ENCODE data around the gene THOC2. TPM values are rescaled to one million over a fixed set of nuclear protein-coding genes. Genes with fewer than 3 reads are reported as not detected.

Gene THOC2
- total and polyA plus RNA-seq, 2 donors, result 77.4 to 82.1 TPM

GRCh38 chrX:123617007-123617406, 115.8 kb downstream of the THOC2 start:
- DNase-seq (ENCODE audit: low read depth in 6 of 9, low spot score in 9 of 9), result no peak
- Histone ChIP-seq H3K4me1 (ENCODE audit: control insufficient read depth in 2 of 2, insufficient read depth in 2 of 2, low read length in 2 of 2) (no peaks in the 10 kb centered on the region), H3K27me3 (ENCODE audit: control insufficient read depth in 2 of 2, insufficient read depth in 1 of 2, low read length in 1 of 2) (no peaks in the 10 kb centered on the region), H3K4me3 (ENCODE audit: low read length in 2 of 2) (no peak overlapping the region), H3K36me3 (ENCODE audit: control insufficient read depth in 2 of 2, insufficient read depth in 2 of 2, low read length in 1 of 2) (peaks cover 6 to 11% of the 10 kb centered on the region in 2 donors), H3K27ac (ENCODE audit: low read depth in 1 of 2, low read length in 1 of 2) (no peak overlapping the region), H3K9me3 (ENCODE audit: control insufficient read depth in 2 of 2, insufficient read depth in 1 of 2, low read length in 1 of 2) (no peaks in the 10 kb centered on the region)
- WGBS, result 100% methylated on average over 1 of the region's 1 CpG

DNA sequence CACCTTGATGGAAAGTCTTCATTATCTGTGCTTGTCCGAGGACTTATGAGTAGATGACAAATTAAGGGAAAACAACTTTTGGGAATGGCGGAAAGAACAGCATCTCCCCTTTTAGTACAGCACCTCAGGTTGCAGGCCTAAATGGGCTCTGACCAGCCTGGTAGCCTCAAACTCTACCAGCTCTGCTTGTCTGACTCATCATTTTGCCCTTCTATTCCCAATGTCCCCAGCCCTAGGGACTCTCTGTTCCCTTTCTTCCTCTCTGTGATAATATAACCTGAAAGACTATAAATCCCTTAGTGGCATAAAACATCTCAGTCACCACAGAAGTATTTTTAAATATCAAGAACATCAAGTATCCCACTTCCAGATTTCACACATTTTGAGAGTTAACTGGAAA, 121.9 kb downstream of the THOC2 start:
- Histone ChIP-seq H3K36me3 (ENCODE audit: control insufficient read depth in 2 of 2, insufficient read depth in 2 of 2, low read length in 1 of 2) (peaks cover 4% of the 10 kb centered on the region in 2 donors), H3K27ac (ENCODE audit: low read depth in 1 of 2, low read length in 1 of 2) (no peak overlapping the region), H3K9me3 (ENCODE audit: control insufficient read depth in 2 of 2, insufficient read depth in 1 of 2, low read length in 1 of 2) (no peaks in the 10 kb centered on the region), H3K4me3 (ENCODE audit: low read length in 2 of 2) (no peak overlapping the region), H3K27me3 (ENCODE audit: control insufficient read depth in 2 of 2, insufficient read depth in 1 of 2, low read length in 1 of 2) (no peaks in the 10 kb centered on the region), H3K4me1 (ENCODE audit: control insufficient read depth in 2 of 2, insufficient read depth in 2 of 2, low read length in 2 of 2) (no peaks in the 10 kb centered on the region)
- no peak for DNase-seq (ENCODE audit: low read depth in 6 of 9, low spot score in 9 of 9)
- 93% methylated on average over 2 of the region's 2 CpGs for WGBS

DNA sequence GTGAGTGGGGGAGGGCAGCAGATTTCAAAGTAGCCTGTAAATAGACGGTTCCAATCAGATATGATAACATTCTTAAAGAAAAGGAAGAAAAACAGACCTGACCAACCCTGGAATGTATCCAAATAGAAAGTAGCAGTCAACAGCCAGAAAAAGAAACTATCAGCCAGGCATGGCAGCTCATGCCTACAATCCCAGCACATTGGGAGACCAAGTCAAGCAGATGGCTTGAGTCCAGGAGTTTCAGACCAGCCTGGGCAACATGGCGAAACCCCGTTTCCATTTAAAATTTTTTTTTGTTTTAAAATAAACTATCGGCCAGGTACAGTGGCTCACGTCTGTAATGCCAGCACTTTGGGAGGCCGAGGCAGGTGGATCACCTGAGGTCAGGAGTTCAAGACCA, 125.0 kb downstream of the THOC2 start:
- Histone ChIP-seq H3K4me1 (ENCODE audit: control insufficient read depth in 2 of 2, insufficient read depth in 2 of 2, low read length in 2 of 2) (no peaks in the 10 kb centered on the region), H3K36me3 (ENCODE audit: control insufficient read depth in 2 of 2, insufficient read depth in 2 of 2, low read length in 1 of 2) (peaks cover 4 to 15% of the 10 kb centered on the region in 2 donors), H3K4me3 (ENCODE audit: low read length in 2 of 2) (no peak overlapping the region), H3K27me3 (ENCODE audit: control insufficient read depth in 2 of 2, insufficient read depth in 1 of 2, low read length in 1 of 2) (no peaks in the 10 kb centered on the region), H3K9me3 (ENCODE audit: control insufficient read depth in 2 of 2, insufficient read depth in 1 of 2, low read length in 1 of 2) (no peaks in the 10 kb centered on the region), H3K27ac (ENCODE audit: low read depth in 1 of 2, low read length in 1 of 2) (no peak overlapping the region)
- DNase-seq (ENCODE audit: low read depth in 6 of 9, low spot score in 9 of 9), result no peak
- 96% methylated on average over 6 of the region's 6 CpGs for WGBS

DNA sequence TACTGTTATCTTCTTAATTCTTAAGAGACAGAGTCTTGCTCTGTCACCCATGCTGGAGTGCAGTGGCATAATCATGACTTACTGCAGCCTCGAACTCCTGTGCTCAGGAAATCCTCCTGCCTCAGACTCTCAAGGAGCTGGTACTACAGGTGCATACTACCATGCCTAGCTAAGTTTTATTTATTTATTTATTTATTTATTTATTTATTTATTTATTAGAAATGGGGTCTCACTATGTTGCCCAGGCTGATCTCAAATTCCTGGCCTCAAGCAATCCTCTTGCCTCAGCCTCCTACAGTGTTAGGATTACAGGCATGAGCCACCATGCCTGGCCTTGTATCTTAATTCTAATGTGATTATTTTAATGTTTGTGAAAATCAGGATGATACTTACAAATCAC, 125.6 kb downstream of the THOC2 start:
- Histone ChIP-seq H3K4me1 (ENCODE audit: control insufficient read depth in 2 of 2, insufficient read depth in 2 of 2, low read length in 2 of 2) (no peaks in the 10 kb centered on the region), H3K27ac (ENCODE audit: low read depth in 1 of 2, low read length in 1 of 2) (no peak overlapping the region), H3K9me3 (ENCODE audit: control insufficient read depth in 2 of 2, insufficient read depth in 1 of 2, low read length in 1 of 2) (no peaks in the 10 kb centered on the region), H3K36me3 (ENCODE audit: control insufficient read depth in 2 of 2, insufficient read depth in 2 of 2, low read length in 1 of 2) (peaks cover 4 to 17% of the 10 kb centered on the region in 2 donors), H3K27me3 (ENCODE audit: control insufficient read depth in 2 of 2, insufficient read depth in 1 of 2, low read length in 1 of 2) (no peaks in the 10 kb centered on the region), H3K4me3 (ENCODE audit: low read length in 2 of 2) (no peak overlapping the region)
- DNase-seq (ENCODE audit: low read depth in 6 of 9, low spot score in 9 of 9), result no peak
- WGBS, result 100% methylated on average over 1 of the region's 1 CpG

GRCh38 chrX:123603491-123603890, 129.4 kb downstream of the THOC2 start:
- no peaks in the 10 kb centered on the region for H3K4me1 ChIP-seq (ENCODE audit: control insufficient read depth in 2 of 2, insufficient read depth in 2 of 2, low read length in 2 of 2)
- no peaks in the 10 kb centered on the region for H3K27me3 ChIP-seq (ENCODE audit: control insufficient read depth in 2 of 2, insufficient read depth in 1 of 2, low read length in 1 of 2)
- 97% methylated on average over 5 of the region's 5 CpGs for whole genome bisulfite sequencing
- H3K4me3 ChIP-seq (ENCODE audit: low read length in 2 of 2), result no peak overlapping the region
- no peaks in the 10 kb centered on the region for H3K9me3 ChIP-seq (ENCODE audit: control insufficient read depth in 2 of 2, insufficient read depth in 1 of 2, low read length in 1 of 2)
- H3K36me3 ChIP-seq (ENCODE audit: control insufficient read depth in 2 of 2, insufficient read depth in 2 of 2, low read length in 1 of 2), result peaks cover 0 to 16% of the 10 kb centered on the region in 2 donors
- H3K27ac ChIP-seq (ENCODE audit: low read depth in 1 of 2, low read length in 1 of 2), result no peak overlapping the region
- no peak for DNase-seq (ENCODE audit: low read depth in 6 of 9, low spot score in 9 of 9)

DNA sequence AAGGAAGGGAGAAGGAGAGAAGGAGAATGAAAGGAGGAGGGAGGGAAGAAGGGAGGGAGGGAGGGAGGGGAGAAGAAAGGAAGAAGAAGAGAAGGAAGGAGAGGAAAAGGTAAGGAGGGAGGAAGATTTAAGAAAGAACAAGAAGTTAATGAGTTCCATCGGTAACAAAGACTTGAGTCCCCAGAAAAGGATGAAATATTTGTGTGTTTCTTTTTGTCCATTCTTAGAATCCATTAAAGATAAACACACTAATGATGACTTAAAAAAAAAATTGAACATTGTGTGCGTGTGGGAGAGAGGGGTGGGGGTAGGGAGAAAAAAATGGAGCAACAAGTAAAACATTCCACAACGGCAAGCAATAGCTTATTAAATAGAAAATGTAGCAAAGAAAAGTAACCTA, 131.4 kb downstream of the THOC2 start:
- Histone ChIP-seq H3K36me3 (ENCODE audit: control insufficient read depth in 2 of 2, insufficient read depth in 2 of 2, low read length in 1 of 2) (peaks cover 0 to 16% of the 10 kb centered on the region in 2 donors), H3K27ac (ENCODE audit: low read depth in 1 of 2, low read length in 1 of 2) (no peak overlapping the region), H3K4me1 (ENCODE audit: control insufficient read depth in 2 of 2, insufficient read depth in 2 of 2, low read length in 2 of 2) (no peaks in the 10 kb centered on the region), H3K9me3 (ENCODE audit: control insufficient read depth in 2 of 2, insufficient read depth in 1 of 2, low read length in 1 of 2) (no peaks in the 10 kb centered on the region), H3K4me3 (ENCODE audit: low read length in 2 of 2) (no peak overlapping the region), H3K27me3 (ENCODE audit: control insufficient read depth in 2 of 2, insufficient read depth in 1 of 2, low read length in 1 of 2) (no peaks in the 10 kb centered on the region)
- WGBS, result 100% methylated on average over 3 of the region's 3 CpGs
- DNase-seq (ENCODE audit: low read depth in 6 of 9, low spot score in 9 of 9), result no peak

GRCh38 chrX:123600181-123600580, 132.7 kb downstream of the THOC2 start:
- WGBS, result 95% methylated on average over 2 of the region's 2 CpGs
- no peak for DNase-seq (ENCODE audit: low read depth in 6 of 9, low spot score in 9 of 9)
- no peak overlapping the region for H3K27ac ChIP-seq (ENCODE audit: low read depth in 1 of 2, low read length in 1 of 2)

DNA sequence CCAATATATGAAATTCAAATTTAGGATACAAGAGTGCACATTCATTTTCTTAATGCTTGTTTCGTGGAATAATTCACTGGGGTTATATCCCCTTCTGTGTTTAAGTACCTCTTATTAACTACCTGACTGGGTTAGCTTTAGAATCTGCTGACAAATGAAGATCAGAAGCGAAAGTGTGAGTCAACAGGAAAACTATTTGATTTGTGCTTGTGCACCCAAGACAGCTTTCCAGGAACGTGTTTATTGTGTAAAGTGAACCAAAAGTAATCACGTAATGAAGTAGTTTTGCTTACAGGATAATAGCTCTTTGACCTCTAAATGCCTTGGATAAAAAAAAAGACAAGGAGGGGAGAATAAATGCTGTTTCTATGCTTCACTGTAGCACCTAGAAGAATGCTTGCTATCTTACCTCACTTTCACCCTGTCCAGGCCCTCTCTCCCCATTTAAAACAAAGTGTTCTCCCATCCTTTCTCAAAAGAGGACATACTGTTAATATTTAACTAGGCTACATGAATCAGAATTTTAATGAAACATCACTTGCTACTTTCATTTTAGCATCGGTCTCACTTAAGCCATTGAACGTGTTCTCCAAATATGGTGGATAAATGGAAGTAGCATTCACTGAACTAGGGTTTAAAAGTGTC, 141.9 kb downstream of the THOC2 start:
- 86% methylated on average over 6 of the region's 6 CpGs for WGBS

More at GRCh38 chrX:123600181-123600580, 132.7 kb downstream of the THOC2 start:
- no peaks in the 10 kb centered on the region for H3K27me3 ChIP-seq (ENCODE audit: control insufficient read depth in 2 of 2, insufficient read depth in 1 of 2, low read length in 1 of 2)
- H3K4me1 ChIP-seq (ENCODE audit: control insufficient read depth in 2 of 2, insufficient read depth in 2 of 2, low read length in 2 of 2), result no peaks in the 10 kb centered on the region
- peaks cover 0 to 16% of the 10 kb centered on the region in 2 donors for H3K36me3 ChIP-seq (ENCODE audit: control insufficient read depth in 2 of 2, insufficient read depth in 2 of 2, low read length in 1 of 2)
- no peak overlapping the region for H3K4me3 ChIP-seq (ENCODE audit: low read length in 2 of 2)
- H3K9me3 ChIP-seq (ENCODE audit: control insufficient read depth in 2 of 2, insufficient read depth in 1 of 2, low read length in 1 of 2), result no peaks in the 10 kb centered on the region

GRCh38 chrX:123588723-123589122, 144.1 kb downstream of the THOC2 start:
- Histone ChIP-seq H3K9me3 (ENCODE audit: control insufficient read depth in 2 of 2, insufficient read depth in 1 of 2, low read length in 1 of 2) (no peaks in the 10 kb centered on the region), H3K36me3 (ENCODE audit: control insufficient read depth in 2 of 2, insufficient read depth in 2 of 2, low read length in 1 of 2) (no peaks in the 10 kb centered on the region), H3K4me3 (ENCODE audit: low read length in 2 of 2) (no peak overlapping the region), H3K4me1 (ENCODE audit: control insufficient read depth in 2 of 2, insufficient read depth in 2 of 2, low read length in 2 of 2) (no peaks in the 10 kb centered on the region), H3K27me3 (ENCODE audit: control insufficient read depth in 2 of 2, insufficient read depth in 1 of 2, low read length in 1 of 2) (no peaks in the 10 kb centered on the region), H3K27ac (ENCODE audit: low read depth in 1 of 2, low read length in 1 of 2) (no peak overlapping the region)
- no peak for DNase-seq (ENCODE audit: low read depth in 6 of 9, low spot score in 9 of 9)
- WGBS, result 97% methylated on average over 3 of the region's 3 CpGs

More for the DNA sequence above, 141.9 kb downstream of the THOC2 start:
- Histone ChIP-seq H3K36me3 (ENCODE audit: control insufficient read depth in 2 of 2, insufficient read depth in 2 of 2, low read length in 1 of 2) (no peaks in the 10 kb centered on the region), H3K27me3 (ENCODE audit: control insufficient read depth in 2 of 2, insufficient read depth in 1 of 2, low read length in 1 of 2) (no peaks in the 10 kb centered on the region), H3K4me3 (ENCODE audit: low read length in 2 of 2) (no peak overlapping the region), H3K4me1 (ENCODE audit: control insufficient read depth in 2 of 2, insufficient read depth in 2 of 2, low read length in 2 of 2) (no peaks in the 10 kb centered on the region), H3K9me3 (ENCODE audit: control insufficient read depth in 2 of 2, insufficient read depth in 1 of 2, low read length in 1 of 2) (no peaks in the 10 kb centered on the region), H3K27ac (ENCODE audit: low read depth in 1 of 2, low read length in 1 of 2) (no peak overlapping the region)
- no peak for DNase-seq (ENCODE audit: low read depth in 6 of 9, low spot score in 9 of 9)

All from thymus (tissue), 11 donors.